DND-41 (cell line): ENCODE data around the gene PTPRN.
A peak's percentile ranks its signal among the peaks of the same experiment; 100 is the strongest.

Experiments
- ATAC-seq: fragments of 200-7000 bp; cut with Tn5 transposase; 3 replicates; pipeline ENCODE4 v1.9.1; 2021; ENCODE audit warnings: low read depth; ENCODE audit not compliant: insufficient read depth
- DNase-seq: peaks from one replicate; pipeline ENCODE4 v3.0.0-alpha.2; 2020
- H2AFZ ChIP-seq: 2 replicates; pipeline ENCODE4 v1.6.0; 2012; ENCODE audit warnings: low read depth, low read length
- H3K27ac ChIP-seq: 2 replicates; pipeline ENCODE4 v1.5.1; 2012; ENCODE audit warnings: low read length, inconsistent platforms
- H3K27me3 ChIP-seq: fragments of 200-600 bp; sonication (generic); 2 replicates; pipeline ENCODE4 v1.6.0; 2012; ENCODE audit warnings: low read length, mild to moderate bottlenecking, inconsistent platforms; ENCODE audit not compliant: insufficient read depth, poor library complexity
- H3K36me3 ChIP-seq: 2 replicates; pipeline ENCODE4 v1.5.1; 2012; ENCODE audit warnings: low read length, inconsistent platforms; ENCODE audit not compliant: insufficient read depth
- H3K4me1 ChIP-seq: 2 replicates; pipeline ENCODE4 v1.5.1; 2012; ENCODE audit warnings: mild to moderate bottlenecking, low read length; ENCODE audit not compliant: insufficient read depth
- H3K4me2 ChIP-seq: 2 replicates; pipeline ENCODE4 v1.6.0; 2012; ENCODE audit warnings: mild to moderate bottlenecking, moderate library complexity, low read length, inconsistent platforms; ENCODE audit not compliant: insufficient read depth
- H3K4me3 ChIP-seq, 2 experiments: fragments of 200-600 bp in 1 of 2; shearing (Covaris generic) in 1 of 2; 2 replicates each; pipeline ENCODE4 v1.5.1; 2012 to 2016; ENCODE audit warnings: inconsistent platforms in 2 of 2, low read length in 2 of 2, mild to moderate bottlenecking in 2 of 2, low read depth in 1 of 2, moderate library complexity in 1 of 2
- H3K79me2 ChIP-seq: 2 replicates; pipeline ENCODE4 v1.6.0; 2012; ENCODE audit warnings: low read length, inconsistent platforms; ENCODE audit not compliant: insufficient read depth
- H3K9ac ChIP-seq: 2 replicates; pipeline ENCODE4 v1.6.0; 2012; ENCODE audit warnings: low read depth, mild to moderate bottlenecking, inconsistent platforms, low read length, moderate library complexity
- H3K9me3 ChIP-seq: 2 replicates; pipeline ENCODE4 v1.5.1; 2012; ENCODE audit warnings: low read length, moderate library complexity, mild to moderate bottlenecking, inconsistent platforms; ENCODE audit not compliant: insufficient read depth, severe bottlenecking
- H4K20me1 ChIP-seq: 2 replicates; pipeline ENCODE4 v1.6.0; 2012; ENCODE audit warnings: low read length; ENCODE audit not compliant: insufficient read depth
- CTCF ChIP-seq: IDR thresholded peaks from 2 replicates; pipeline ENCODE4 v1.5.1; 2012; ENCODE audit warnings: borderline replicate concordance, low read length, moderate library complexity, mild to moderate bottlenecking; ENCODE audit not compliant: poor library complexity, severe bottlenecking; ENCODE audit errors: extremely low read depth
- EZH2 ChIP-seq: IDR thresholded peaks from 3 replicates; pipeline ENCODE4 v1.6.1; 2012; ENCODE audit warnings: borderline replicate concordance, low read depth, mild to moderate bottlenecking, moderate library complexity, low read length, inconsistent platforms; ENCODE audit not compliant: severe bottlenecking

The PTPRN gene

DNA sequence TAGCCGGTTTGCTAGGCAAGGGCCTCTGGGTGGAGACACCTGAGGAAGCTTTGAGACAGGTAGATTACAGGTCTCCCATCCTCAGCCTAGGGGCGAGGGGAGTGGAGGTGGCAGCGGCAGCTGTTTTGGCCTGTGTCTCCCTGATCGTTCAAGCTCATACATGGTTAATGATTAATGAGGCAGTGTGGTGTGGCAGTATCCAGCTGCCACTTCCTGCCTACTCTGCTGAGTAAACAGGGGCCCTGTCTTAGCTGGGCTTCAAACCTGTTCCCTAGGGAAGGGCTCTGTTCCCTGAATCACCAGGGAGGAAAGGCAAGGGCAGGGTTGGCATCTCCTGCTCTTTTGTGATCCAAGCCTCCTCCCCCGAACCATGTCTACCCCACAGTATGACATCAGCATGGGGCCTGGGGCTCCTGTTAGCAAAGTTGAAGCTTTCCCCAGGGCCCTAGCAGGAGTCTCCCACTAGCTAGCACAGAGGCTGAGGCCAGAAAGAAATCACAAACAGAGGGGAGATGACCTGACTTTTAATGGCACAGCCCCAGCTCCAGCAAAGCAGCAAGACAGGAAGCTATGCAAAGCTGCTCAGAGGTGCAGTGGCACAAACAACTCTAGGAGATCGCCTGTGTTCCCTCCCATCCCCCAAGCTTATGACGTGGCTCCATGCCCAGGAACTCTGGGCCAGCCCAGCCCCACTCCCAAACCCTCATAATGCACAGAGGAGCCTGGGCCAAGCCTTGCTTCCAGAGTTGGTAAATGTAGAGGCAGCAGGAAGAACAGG lies 59.8 kb downstream of the PTPRN start:
- Histone ChIP-seq H3K4me2 (no peak overlapping the region), H3K27ac (0 out of 2 replicates have a peak overlapping the region, but pooled peaks have one; percentile 10), H3K4me3 (no peak overlapping the region), H3K36me3 (peaks cover 6% of the 10 kb centered on the region), H3K9ac (no peak overlapping the region), H3K4me1 (peaks cover 70% of the 10 kb centered on the region), H3K27me3 (peaks cover 29% of the 10 kb centered on the region), H4K20me1 (peaks cover 50% of the 10 kb centered on the region), H3K9me3 (no peaks in the 10 kb centered on the region), H3K79me2 (peaks cover 14% of the 10 kb centered on the region), H2AFZ (no peak overlapping the region)
- DNase-seq, result peak; percentile 41
- ATAC-seq, result no peak
- TF ChIP-seq EZH2 (no peak), CTCF (no peak)

- Histone ChIP-seq H3K9me3 (no peaks in the 10 kb centered on the region), H4K20me1 (peaks cover 47% of the 10 kb centered on the region), H3K36me3 (peaks cover 6% of the 10 kb centered on the region), H2AFZ (no peak overlapping the region), H3K27ac (no peak overlapping the region), H3K9ac (no peak overlapping the region), H3K4me3 (no peak overlapping the region), H3K79me2 (peaks cover 14% of the 10 kb centered on the region), H3K4me1 (peaks cover 69% of the 10 kb centered on the region), H3K4me2 (no peak overlapping the region), H3K27me3 (peaks cover 23% of the 10 kb centered on the region)
- ATAC-seq, result no peak
- no peak for TF ChIP-seq CTCF
- TF ChIP-seq EZH2, result no peak
- DNase-seq, result no peak
Observed at GRCh38 chr2:219248845-219249202, 60.4 kb downstream of the PTPRN start.

- Histone ChIP-seq H4K20me1 (peaks cover 41% of the 10 kb centered on the region), H3K9me3 (no peaks in the 10 kb centered on the region), H2AFZ (no peak overlapping the region; the same call in 1 of the 2 replicates), H3K4me1 (peaks cover 60% of the 10 kb centered on the region), H3K4me2 (peak overlapping the region; percentile 84), H3K27me3 (peaks cover 15% of the 10 kb centered on the region), H3K9ac (peak overlapping the region; percentile 90), H3K27ac (peak overlapping the region; percentile 77), H3K36me3 (peaks cover 6% of the 10 kb centered on the region), H3K4me3 (peak overlapping the region in 1 of 2 experiments; percentile 87; a peak in 2 of 4 replicates), H3K79me2 (peaks cover 14% of the 10 kb centered on the region)
- TF ChIP-seq CTCF (no peak), EZH2 (no peak)
- DNase-seq (peak; percentile 87), ATAC-seq (peak; percentile 88)
Observed at GRCh38 chr2:219247678-219248642, 61.2 kb downstream of the PTPRN start.
